ENCODE measurements around the gene HNRNPC. TPM values are rescaled to one million over a fixed set of nuclear protein-coding genes. Genes with fewer than 3 reads are reported as not detected.
"Not testable (repeated sequence)": the region's sequence is repeated elsewhere in the genome, so short reads cannot be mapped to it uniquely, and the experiment has no call there.

The HNRNPC gene
- polyA plus RNA-seq, 3 donors = 1,019 to 1,090 (median 1,089) TPM

- DNase-seq (ENCODE audit: low read depth in 3 of 3, low spot score in 2 of 3) = no peak
Observed at GRCh38 chr14:21248739-21249411, 20.4 kb downstream of the HNRNPC start.

DNA sequence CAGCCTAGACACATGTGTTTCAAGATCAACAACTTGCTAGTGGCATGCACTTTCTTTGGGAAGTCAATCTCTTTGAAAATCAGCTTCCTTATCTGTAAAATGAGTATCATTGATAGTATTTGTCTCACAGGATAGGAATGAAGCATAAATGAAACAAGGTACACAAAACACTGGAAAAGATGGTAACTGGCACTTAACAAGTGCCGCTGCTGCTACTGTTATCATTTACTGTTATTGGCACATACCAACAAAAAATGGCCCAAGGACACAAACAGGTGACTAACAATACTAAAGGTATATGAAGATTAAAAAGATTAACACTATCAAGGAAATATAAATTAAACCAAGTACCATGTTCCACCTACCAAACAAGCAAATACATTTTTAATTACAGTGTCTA lies 20.9 kb downstream of the HNRNPC start:
- no peak for DNase-seq (ENCODE audit: low read depth in 3 of 3, low spot score in 2 of 3)

GRCh38 chr14:21245813-21246212 lies 23.4 kb downstream of the HNRNPC start:
- no peak for DNase-seq (ENCODE audit: low read depth in 3 of 3, low spot score in 2 of 3)

- DNase-seq (ENCODE audit: low read depth in 3 of 3, low spot score in 2 of 3) = no peak
Observed at GRCh38 chr14:21244544-21244943, 24.7 kb downstream of the HNRNPC start.

- DNase-seq (ENCODE audit: low read depth in 3 of 3, low spot score in 2 of 3) = no peak
Observed at GRCh38 chr14:21241218-21241819, 27.9 kb downstream of the HNRNPC start.

- no peak for DNase-seq (ENCODE audit: low read depth in 3 of 3, low spot score in 2 of 3)
Observed at GRCh38 chr14:21240417-21240816, 28.8 kb downstream of the HNRNPC start.

GRCh38 chr14:21238823-21239518 lies 30.3 kb downstream of the HNRNPC start:
- DNase-seq (ENCODE audit: low read depth in 3 of 3, low spot score in 2 of 3) = no peak

DNA sequence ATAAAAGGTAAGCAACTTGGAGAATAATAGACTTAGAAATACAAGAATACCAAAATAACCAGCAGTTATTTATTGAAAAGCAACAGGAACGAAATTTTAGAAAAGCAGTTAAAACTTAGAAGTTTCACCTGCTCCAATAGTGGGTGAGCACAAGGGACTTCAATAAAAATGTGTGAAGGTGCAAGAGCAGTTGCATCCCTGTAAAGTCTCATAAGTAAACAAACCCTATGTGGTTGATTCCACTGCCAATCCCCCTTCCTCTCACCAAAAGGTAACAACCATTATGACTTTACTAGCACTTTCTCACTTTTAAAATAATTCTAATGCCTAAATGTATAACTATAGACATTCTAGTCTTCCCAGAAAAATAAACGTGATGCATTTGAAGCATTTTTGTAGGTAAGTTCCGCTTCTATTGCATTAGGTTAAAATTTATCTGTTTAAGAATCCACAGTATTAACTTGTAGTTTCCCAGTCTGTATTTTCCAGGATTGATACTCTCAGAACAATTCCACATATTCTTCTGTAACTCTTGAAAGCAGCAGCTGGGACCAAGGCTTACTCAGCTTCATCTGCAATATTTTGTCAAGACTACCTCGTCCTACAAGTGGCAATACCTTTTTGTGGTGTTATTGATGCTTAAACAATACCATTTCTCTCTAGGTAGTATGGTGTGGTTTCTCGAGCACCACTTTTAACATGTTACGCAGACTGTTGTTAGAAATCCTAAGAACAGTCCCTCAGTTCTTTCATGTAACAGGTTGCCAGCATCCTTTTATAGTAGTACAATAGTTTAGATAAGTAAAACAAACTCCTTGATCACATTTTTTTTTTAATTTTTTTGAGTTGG lies 32.1 kb downstream of the HNRNPC start:
- no peak for DNase-seq (ENCODE audit: low read depth in 3 of 3, low spot score in 2 of 3)

DNA sequence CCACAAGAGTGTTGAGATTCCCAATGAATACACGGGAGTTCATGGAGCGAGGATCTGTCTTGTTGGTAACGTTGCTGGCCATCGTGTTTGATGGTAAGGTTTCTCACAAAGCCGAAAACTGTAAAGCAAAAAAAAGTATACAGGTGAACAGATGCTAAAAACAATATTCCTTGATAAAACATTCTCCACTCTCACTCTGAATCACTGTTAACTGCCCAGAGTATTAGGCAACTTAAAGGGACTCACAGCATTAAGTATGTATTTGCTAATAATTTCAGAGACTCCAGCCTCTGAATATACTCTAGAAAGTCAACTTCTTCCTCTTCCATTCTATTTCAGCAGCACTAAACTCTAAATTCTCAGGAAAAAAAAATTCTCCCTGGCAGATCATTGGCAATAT lies 35.1 kb downstream of the HNRNPC start:
- DNase-seq (ENCODE audit: low read depth in 3 of 3, low spot score in 2 of 3) = no peak

GRCh38 chr14:21233457-21234076 lies 35.7 kb downstream of the HNRNPC start:
- no peak for DNase-seq (ENCODE audit: low read depth in 3 of 3, low spot score in 2 of 3)

DNA sequence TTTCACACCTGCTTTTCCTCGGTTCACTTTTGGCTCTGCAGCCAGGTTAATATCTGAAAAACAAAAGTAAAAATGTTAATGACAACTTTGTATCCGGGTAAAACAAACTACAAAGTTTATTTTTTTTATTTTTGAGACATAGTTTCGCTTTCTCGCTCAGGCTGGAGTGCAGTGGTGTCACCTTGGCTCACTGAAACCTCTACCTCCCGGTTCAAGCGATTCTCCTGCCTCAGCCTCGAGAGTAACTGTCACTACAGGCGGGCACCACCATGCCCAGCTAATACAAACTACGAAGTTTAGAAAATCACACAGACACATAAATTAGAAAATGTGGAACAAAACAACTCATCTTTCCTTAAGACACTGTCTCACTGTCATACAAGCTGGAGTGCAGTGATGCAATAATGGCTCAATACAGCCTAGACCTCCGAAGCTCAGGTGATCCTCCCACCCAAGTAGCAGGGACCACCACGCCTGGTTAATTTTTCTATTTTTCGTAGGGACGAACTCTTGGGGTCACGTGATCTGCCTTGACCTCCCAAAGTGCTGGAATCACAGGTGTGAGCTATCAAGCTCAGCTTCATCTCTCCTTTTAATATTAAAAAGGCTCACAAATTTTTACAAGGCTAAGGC lies 38.1 kb downstream of the HNRNPC start:
- no peak for DNase-seq (ENCODE audit: low read depth in 3 of 3, low spot score in 2 of 3)

- DNase-seq (ENCODE audit: low read depth in 3 of 3, low spot score in 2 of 3) = no peak
Observed at GRCh38 chr14:21229821-21230220, 39.4 kb downstream of the HNRNPC start.

DNA sequence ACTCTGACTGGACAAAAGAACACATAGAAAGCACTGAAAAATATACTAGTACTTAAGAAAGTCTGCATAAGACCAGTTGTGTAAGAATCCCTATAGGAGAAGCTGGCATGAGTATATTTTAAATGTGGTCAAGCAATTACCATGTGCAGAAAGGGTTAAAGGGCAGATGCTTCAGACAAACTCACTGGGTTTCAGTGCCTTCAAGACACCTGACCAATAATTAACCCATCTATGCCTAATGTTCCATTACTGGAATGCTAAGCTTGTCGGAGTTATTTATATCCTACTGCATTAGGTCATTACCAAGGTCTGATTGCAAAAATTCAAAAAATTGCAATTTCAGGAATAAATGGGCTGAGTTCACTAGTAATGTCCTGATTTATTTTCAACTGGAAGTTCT lies 41.3 kb downstream of the HNRNPC start:
- no peak for DNase-seq (ENCODE audit: low read depth in 3 of 3, low spot score in 2 of 3)

DNA sequence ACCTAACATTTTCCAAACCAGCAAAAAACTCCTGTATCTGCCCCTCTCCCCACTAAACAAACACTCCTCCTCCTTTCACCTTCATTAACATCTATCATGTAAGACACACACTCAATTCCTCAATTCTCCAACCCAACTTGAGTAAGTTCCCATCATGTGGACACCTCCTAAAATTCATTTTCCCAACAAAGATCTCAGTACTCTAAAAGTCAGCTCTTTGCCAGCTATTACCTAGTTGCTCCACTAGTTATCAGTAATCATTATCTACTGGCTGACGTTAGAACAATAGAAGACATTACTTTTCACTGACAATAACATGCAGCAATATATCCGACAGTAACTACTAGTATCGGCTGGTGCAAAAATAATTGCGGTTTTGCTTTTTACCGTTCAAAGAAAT lies 42.1 kb downstream of the HNRNPC start:
- no peak for DNase-seq (ENCODE audit: low read depth in 3 of 3, low spot score in 2 of 3)

- no peak for DNase-seq (ENCODE audit: low read depth in 3 of 3, low spot score in 2 of 3)
Observed at GRCh38 chr14:21226467-21226866, 42.8 kb downstream of the HNRNPC start.

DNA sequence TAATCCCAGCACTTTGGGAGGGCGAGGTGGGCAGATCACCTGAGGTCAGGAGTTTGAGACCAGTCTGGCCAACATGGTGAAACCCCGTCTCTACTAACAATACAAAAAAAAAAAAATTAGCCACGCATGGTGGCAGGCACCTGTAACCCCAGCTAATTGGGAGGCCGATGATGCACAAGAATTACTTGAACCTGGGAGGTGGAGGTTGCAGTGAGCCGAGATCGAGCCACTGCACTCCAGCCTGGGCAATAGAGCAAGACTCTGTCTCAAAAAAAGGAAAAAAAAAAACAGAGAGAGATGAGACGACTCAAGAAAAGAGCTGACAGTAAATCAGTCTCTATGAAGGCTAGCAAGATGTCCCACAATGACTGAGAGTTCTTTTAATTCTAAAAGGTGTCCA lies 44.1 kb downstream of the HNRNPC start:
- DNase-seq (ENCODE audit: low read depth in 3 of 3, low spot score in 2 of 3) = not testable (repeated sequence)

- no peak for DNase-seq (ENCODE audit: low read depth in 3 of 3, low spot score in 2 of 3)
Observed at GRCh38 chr14:21220874-21221477, 48.3 kb downstream of the HNRNPC start.

DNA sequence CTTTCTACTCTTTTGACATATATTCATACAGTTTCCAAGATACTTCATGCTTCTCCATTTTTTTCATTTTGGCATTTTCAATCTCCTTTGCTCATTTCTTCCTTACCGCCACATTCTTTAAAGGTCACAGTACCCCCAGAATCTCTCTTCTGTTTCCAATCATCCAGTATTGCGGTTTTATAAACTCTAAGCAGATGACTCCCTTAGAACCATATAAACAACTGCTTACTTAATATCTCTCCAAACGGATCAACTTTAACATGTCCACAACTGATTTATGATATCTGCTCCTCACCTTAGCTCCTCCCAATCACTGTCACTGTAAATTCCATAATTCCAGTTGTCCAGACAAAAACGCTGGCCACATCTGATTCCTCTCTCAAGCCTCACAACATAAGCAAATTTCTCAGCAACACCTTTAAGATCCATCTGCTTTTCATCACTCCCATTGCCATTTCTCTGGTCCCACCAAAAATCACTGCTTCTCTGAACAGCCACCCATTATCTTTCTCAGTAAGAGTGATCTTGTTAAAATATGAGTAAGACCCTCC lies 49.6 kb downstream of the HNRNPC start:
- no peak for DNase-seq (ENCODE audit: low read depth in 3 of 3, low spot score in 2 of 3)

GRCh38 chr14:21219120-21219519 lies 50.1 kb downstream of the HNRNPC start:
- no peak for DNase-seq (ENCODE audit: low read depth in 3 of 3, low spot score in 2 of 3)

GRCh38 chr14:21215879-21216251 lies 53.4 kb downstream of the HNRNPC start:
- no peak for DNase-seq (ENCODE audit: low read depth in 3 of 3, low spot score in 2 of 3)
